T-cell (primary cell): ENCODE results near the gene PNLIPRP2. TPM values are rescaled to one million over a fixed set of nuclear protein-coding genes. Genes with fewer than 3 reads are reported as not detected.

Experiments
- ATAC-seq, 4 experiments: fragments of 200-7000 bp in 3 of 4; fragments of 150-1000 bp in 1 of 4; cut with Tn5 transposase; replicated peaks in 1 of 4; 1 replicate in 3 of 4; 2 replicates in 1 of 4; pipeline ENCODE4 v1.10.0; 2021; ENCODE audit warnings: moderate library complexity in 3 of 4, mild to moderate bottlenecking in 2 of 4, moderate number of reproducible peaks in 1 of 4
- CTCF ChIA-PET, 2 donors: fragments of 300-600 bp; sonication (Branson Sonifier 250); formaldehyde crosslinking; loops; one replicate each; lab custom pipeline; 2022; ENCODE audit warnings: antibody characterized with exemption in 2 of 2; lab: Charles Lee
- POLR2A ChIA-PET, 2 donors: fragments of 300-600 bp; sonication (Branson Sonifier 250); formaldehyde crosslinking; loops; one replicate each; lab custom pipeline; 2022; ENCODE audit warnings: antibody characterized with exemption in 2 of 2; lab: Charles Lee
- DNase-seq, 35 experiments: peaks; one replicate each; pipeline versions ENCODE4 v3.0.0 to v3.0.0-alpha.2; 2013 to 2023
- H3K27ac ChIP-seq: one replicate; pipeline ENCODE4 v1.5.1; 2013; ENCODE audit warnings: low read length
- H3K27me3 ChIP-seq, 2 experiments: replicated peaks in 1 of 2; 1 replicate in 1 of 2; 2 replicates in 1 of 2; pipeline versions ENCODE4 v1.6.1 to v1.7.0; 2013; ENCODE audit warnings: low read length in 1 of 2, mixed read lengths in 1 of 2; ENCODE audit not compliant: control insufficient read depth in 2 of 2, insufficient read depth in 2 of 2; ENCODE audit errors: extremely low read depth in 1 of 2
- H3K36me3 ChIP-seq, 2 donors: 1 replicate in 1 of 2; 2 replicates in 1 of 2; pipeline versions ENCODE4 v1.6.1 to v1.7.0; 2013; ENCODE audit warnings: low read length in 1 of 2; ENCODE audit not compliant: control insufficient read depth in 2 of 2, insufficient read depth in 1 of 2; ENCODE audit errors: extremely low read depth in 1 of 2
- H3K4me1 ChIP-seq, 2 experiments: 1 replicate in 1 of 2; 2 replicates in 1 of 2; pipeline versions ENCODE4 v1.6.1 to v1.7.0; 2013; ENCODE audit warnings: low read length in 2 of 2, mixed read lengths in 1 of 2; ENCODE audit not compliant: insufficient read depth in 2 of 2, control insufficient read depth in 1 of 2; ENCODE audit errors: extremely low read depth in 1 of 2
- H3K4me3 ChIP-seq, 2 donors: 1 replicate in 1 of 2; 2 replicates in 1 of 2; pipeline versions ENCODE4 v1.5.1 to v1.7.0; 2013; ENCODE audit warnings: mild to moderate bottlenecking in 2 of 2, low read length in 1 of 2, moderate library complexity in 1 of 2; ENCODE audit not compliant: control insufficient read depth in 1 of 2; ENCODE audit errors: extremely low read depth in 1 of 2
- H3K9me3 ChIP-seq: 2 replicates; pipeline ENCODE4 v1.7.0; 2013
- H3K27ac Mint-ChIP-seq, 2 donors: one replicate each; pipeline ENCODE4 v1.8.0; 2020 to 2021; ENCODE audit warnings: mild to moderate bottlenecking in 2 of 2, mixed read lengths in 2 of 2
- H3K27me3 Mint-ChIP-seq, 2 donors: one replicate each; pipeline ENCODE4 v1.8.0; 2021 to 2022; ENCODE audit warnings: mixed read lengths in 2 of 2
- H3K36me3 Mint-ChIP-seq: one replicate; pipeline ENCODE4 v1.8.0; 2021; ENCODE audit warnings: mixed read lengths
- H3K4me1 Mint-ChIP-seq, 3 donors: one replicate each; pipeline ENCODE4 v1.8.0; 2020 to 2022; ENCODE audit warnings: mixed read lengths in 3 of 3, mild to moderate bottlenecking in 1 of 3
- H3K4me3 Mint-ChIP-seq, 3 donors: one replicate each; pipeline ENCODE4 v1.8.0; 2020 to 2022; ENCODE audit warnings: mild to moderate bottlenecking in 3 of 3, mixed read lengths in 3 of 3, moderate library complexity in 3 of 3
- H3K9me3 Mint-ChIP-seq, 3 donors: one replicate each; pipeline ENCODE4 v1.8.0; 2020 to 2022; ENCODE audit warnings: mixed read lengths in 3 of 3
- WGBS: methylation state at CpG from one replicate; pipeline ENCODE4 v1.1.5; 2013; ENCODE audit warnings: missing lambda C conversion rate; ENCODE audit not compliant: insufficient coverage; 5-methylcytosine and 5-hydroxymethylcytosine counted together
- total RNA-seq, 35 experiments: library from RNA in 6 of 35; stranded (reverse) in 6 of 35; fragments of 120-200 nt in 1 of 35; gene quantifications; one replicate each; pipeline versions ENCODE4 v1.2.1 to v1.2.4 and lab custom pipeline; 2013 to 2026

Gene PNLIPRP2
- total RNA-seq, 5 donors from 2014 or later (not counting 1 experiment from before 2014, with no cell fraction given) = 0.82 to 0.96 (median 0.89) TPM; not detected in 2

- ATAC-seq (no peak), DNase-seq (no peak)
- H3K4me1 Mint-ChIP-seq = no peaks in the 10 kb centered on the region
- H3K4me3 Mint-ChIP-seq = no peak overlapping the region
- Histone ChIP-seq H3K36me3 (no peaks in the 10 kb centered on the region), H3K27me3 (peaks cover 7 to 25% of the 10 kb centered on the region in 2 experiments), H3K4me1 (no peaks in the 10 kb centered on the region), H3K27ac (no peak overlapping the region), H3K9me3 (no peaks in the 10 kb centered on the region), H3K4me3 (no peak overlapping the region)
- H3K27ac Mint-ChIP-seq = no peak overlapping the region
- POLR2A ChIA-PET = no interaction called here
- no peaks in the 10 kb centered on the region for H3K9me3 Mint-ChIP-seq
- CTCF ChIA-PET = no interaction called here
- WGBS = 58% methylated on average over 2 of the region's 3 CpGs
- H3K27me3 Mint-ChIP-seq = peaks cover 29 to 33% of the 10 kb centered on the region in 2 donors
- no peaks in the 10 kb centered on the region for H3K36me3 Mint-ChIP-seq
These were observed 46.7 kb downstream of the PNLIPRP2 start for GRCh38 chr10:116667484-116667883.

- POLR2A ChIA-PET = no interaction called here
- no peaks in the 10 kb centered on the region for H3K36me3 Mint-ChIP-seq
- 73% methylated on average over 7 of the region's 9 CpGs for whole genome bisulfite sequencing
These were observed 47.3 kb downstream of the PNLIPRP2 start for GRCh38 chr10:116668018-116668417.

GRCh38 chr10:116668446-116668845 lies 47.7 kb downstream of the PNLIPRP2 start:
- H3K36me3 ChIP-seq = no peaks in the 10 kb centered on the region
- H3K27ac ChIP-seq = no peak overlapping the region
- no peaks in the 10 kb centered on the region for H3K9me3 ChIP-seq
- ChIA-PET POLR2A (no interaction called here), CTCF (no interaction called here)
- Mint-ChIP-seq H3K4me3 (no peak overlapping the region), H3K4me1 (no peaks in the 10 kb centered on the region), H3K9me3 (no peaks in the 10 kb centered on the region), H3K27ac (no peak overlapping the region), H3K36me3 (no peaks in the 10 kb centered on the region), H3K27me3 (peaks cover 30 to 34% of the 10 kb centered on the region in 2 donors)
- H3K4me3 ChIP-seq = no peak overlapping the region
- no peak for ATAC-seq
- no peaks in the 10 kb centered on the region for H3K4me1 ChIP-seq
- no CpG with 5 or more reads among the region's 2 CpGs for WGBS
- H3K27me3 ChIP-seq = peaks cover 7 to 20% of the 10 kb centered on the region in 2 experiments
- DNase-seq = no peak

More at GRCh38 chr10:116668018-116668417, 47.3 kb downstream of the PNLIPRP2 start:
- CTCF ChIA-PET = no interaction called here
- no peak for ATAC-seq
- Histone ChIP-seq H3K27ac (no peak overlapping the region), H3K4me3 (no peak overlapping the region), H3K4me1 (no peaks in the 10 kb centered on the region), H3K27me3 (peaks cover 7 to 24% of the 10 kb centered on the region in 2 experiments), H3K36me3 (no peaks in the 10 kb centered on the region), H3K9me3 (no peaks in the 10 kb centered on the region)
- no peaks in the 10 kb centered on the region for H3K4me1 Mint-ChIP-seq
- no peak overlapping the region for H3K4me3 Mint-ChIP-seq
- no peak for DNase-seq
- no peaks in the 10 kb centered on the region for H3K9me3 Mint-ChIP-seq
- H3K27ac Mint-ChIP-seq = no peak overlapping the region
- peaks cover 29 to 32% of the 10 kb centered on the region in 2 donors for H3K27me3 Mint-ChIP-seq

- POLR2A ChIA-PET = no interaction called here
- Histone ChIP-seq H3K4me1 (no peaks in the 10 kb centered on the region), H3K27ac (no peak overlapping the region), H3K36me3 (no peaks in the 10 kb centered on the region), H3K9me3 (no peaks in the 10 kb centered on the region), H3K4me3 (no peak overlapping the region), H3K27me3 (peaks cover 7 to 19% of the 10 kb centered on the region in 2 experiments)
- ATAC-seq (no peak), DNase-seq (no peak)
- H3K9me3 Mint-ChIP-seq = no peaks in the 10 kb centered on the region
- H3K27ac Mint-ChIP-seq = no peak overlapping the region
- peaks cover 26 to 37% of the 10 kb centered on the region in 2 donors for H3K27me3 Mint-ChIP-seq
- no peaks in the 10 kb centered on the region for H3K36me3 Mint-ChIP-seq
- H3K4me3 Mint-ChIP-seq = no peak overlapping the region
- CTCF ChIA-PET = no interaction called here
- no peaks in the 10 kb centered on the region for H3K4me1 Mint-ChIP-seq
- WGBS = 97% methylated on average over 5 of the region's 5 CpGs
These were observed 48.3 kb downstream of the PNLIPRP2 start for GRCh38 chr10:116669080-116669479.

- no peak for ATAC-seq
- 33% methylated on average over 36 of the region's 41 CpGs for WGBS
- no peak overlapping the region for H3K4me3 Mint-ChIP-seq
- POLR2A ChIA-PET = no interaction called here
- no peaks in the 10 kb centered on the region for H3K4me1 Mint-ChIP-seq
- Histone ChIP-seq H3K4me1 (no peaks in the 10 kb centered on the region), H3K27ac (no peak overlapping the region), H3K4me3 (no peak overlapping the region), H3K27me3 (peaks cover 7 to 20% of the 10 kb centered on the region in 2 experiments), H3K36me3 (no peaks in the 10 kb centered on the region), H3K9me3 (no peaks in the 10 kb centered on the region)
- CTCF ChIA-PET = no interaction called here
- DNase-seq = peak in 1 of 35 experiments; percentile 16
- peaks cover 26 to 44% of the 10 kb centered on the region in 2 donors for H3K27me3 Mint-ChIP-seq
- H3K27ac Mint-ChIP-seq = no peak overlapping the region
- H3K36me3 Mint-ChIP-seq = no peaks in the 10 kb centered on the region
- H3K9me3 Mint-ChIP-seq = no peaks in the 10 kb centered on the region
These were observed 49.3 kb downstream of the PNLIPRP2 start for GRCh38 chr10:116669832-116670644.

GRCh38 chr10:116670706-116671105 lies 50.0 kb downstream of the PNLIPRP2 start:
- peaks cover 7 to 24% of the 10 kb centered on the region in 2 experiments for H3K27me3 ChIP-seq
- ChIA-PET CTCF (no interaction called here), POLR2A (no interaction called here)
- H3K9me3 ChIP-seq = no peaks in the 10 kb centered on the region
- 76% methylated on average over 5 of the region's 6 CpGs for WGBS
- Mint-ChIP-seq H3K4me3 (no peak overlapping the region), H3K36me3 (no peaks in the 10 kb centered on the region), H3K27ac (no peak overlapping the region), H3K27me3 (peaks cover 24 to 44% of the 10 kb centered on the region in 2 donors), H3K9me3 (no peaks in the 10 kb centered on the region), H3K4me1 (no peaks in the 10 kb centered on the region)
- no peak overlapping the region for H3K27ac ChIP-seq
- no peaks in the 10 kb centered on the region for H3K36me3 ChIP-seq
- no peaks in the 10 kb centered on the region for H3K4me1 ChIP-seq
- ATAC-seq = no peak
- DNase-seq = no peak
- no peak overlapping the region for H3K4me3 ChIP-seq
